HG02610 (cell line): ENCODE measurements around the gene LCLAT1.

Source experiments
- ATAC-seq: cut with Tn5 transposase; IDR thresholded peaks from one replicate; pipeline ENCODE4 v1.9.1; 2021; ENCODE audit warnings: mild to moderate bottlenecking, moderate library complexity; ENCODE audit not compliant: unreplicated experiment

The LCLAT1 gene

DNA sequence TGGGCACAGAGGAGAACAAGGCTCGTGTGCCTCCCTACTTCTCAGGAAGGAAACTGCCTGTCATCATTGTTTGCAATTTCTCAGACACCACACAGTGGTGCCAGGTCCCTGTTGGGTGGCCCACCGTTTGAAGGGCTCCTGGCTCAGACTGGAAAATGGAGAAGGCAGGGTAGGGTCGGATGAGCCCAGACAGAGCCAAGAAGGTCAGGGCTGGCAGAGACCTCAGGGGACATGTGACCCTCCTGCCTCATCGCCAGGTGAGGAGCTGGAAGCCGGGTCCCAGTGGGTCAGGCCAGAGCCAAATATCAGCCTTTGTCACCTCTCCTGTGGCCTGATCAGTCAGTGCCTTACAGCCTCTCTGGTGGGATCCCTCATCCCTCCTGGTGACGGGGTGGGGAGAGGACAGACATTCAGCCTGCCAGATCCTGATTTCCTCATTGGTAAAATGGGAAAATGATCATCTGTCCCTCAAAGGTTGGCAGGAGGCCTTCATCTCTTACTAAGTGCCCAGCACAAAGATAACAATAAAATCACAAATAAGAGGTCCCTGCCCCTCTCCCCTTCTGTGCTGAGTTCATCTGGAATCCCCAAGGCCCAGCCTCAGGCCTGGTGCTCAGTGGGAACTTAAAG, 242.6 kb downstream of the LCLAT1 start:
- ATAC-seq = no peak

- ATAC-seq = no peak
Observed at GRCh38 chr2:30690126-30690561, 243.1 kb downstream of the LCLAT1 start.

GRCh38 chr2:30691091-30691947, 244.3 kb downstream of the LCLAT1 start:
- no peak for ATAC-seq

- no peak for ATAC-seq
Observed at GRCh38 chr2:30691948-30692828, 245.1 kb downstream of the LCLAT1 start.

- ATAC-seq = no peak
Observed at GRCh38 chr2:30692829-30693275, 245.8 kb downstream of the LCLAT1 start.
